ENCODE measurements around the gene AZIN2. TPM values are rescaled to one million over a fixed set of nuclear protein-coding genes. Genes with fewer than 3 reads are reported as not detected.

AZIN2 gene
- total and polyA plus RNA-seq, 10 of the 15 experiments (the other 5 are each of a cell fraction or from before 2014, with no cell fraction given) = 0.02 to 0.85 (median 0.23) TPM

DNA sequence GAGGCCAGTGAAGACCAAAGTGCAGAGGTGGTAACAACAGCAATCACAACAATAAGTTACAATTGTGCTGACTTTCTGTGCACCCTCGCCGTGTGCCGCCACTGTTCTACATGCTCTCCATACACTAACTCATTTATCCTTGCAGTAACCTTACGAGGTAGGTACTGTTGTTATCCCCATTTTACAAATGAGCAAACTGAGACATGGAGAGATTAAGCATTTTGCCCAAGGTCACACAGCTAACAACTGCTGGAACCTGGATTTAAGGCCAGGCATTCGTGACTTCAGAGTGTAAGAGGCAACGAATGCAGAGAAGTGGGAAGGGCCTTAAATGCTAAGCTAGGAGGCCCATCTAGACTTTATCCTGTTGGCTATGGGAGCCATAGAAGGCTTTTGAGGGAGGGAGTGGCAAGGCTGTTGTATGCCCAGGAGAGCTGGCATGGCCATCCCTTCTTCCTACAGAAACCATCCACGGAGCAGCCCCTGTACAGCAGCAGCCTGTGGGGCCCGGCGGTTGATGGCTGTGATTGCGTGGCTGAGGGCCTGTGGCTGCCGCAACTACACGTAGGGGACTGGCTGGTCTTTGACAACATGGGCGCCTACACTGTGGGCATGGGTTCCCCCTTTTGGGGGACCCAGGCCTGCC is 36.6 kb downstream of the AZIN2 start:
- Histone ChIP-seq H3K9ac (ENCODE audit: control insufficient read depth, insufficient read depth, low read length) (no peak overlapping the region), H3K79me2 (ENCODE audit: control insufficient read depth, insufficient read depth, low read length) (no peaks in the 10 kb centered on the region), H3K4me2 (ENCODE audit: control insufficient read depth, insufficient read depth) (no peak overlapping the region), H2AFZ (ENCODE audit: control insufficient read depth, low read depth, low read length) (no peak overlapping the region), H3K27me3 (replicated peaks in 1 of 2; ENCODE audit: control insufficient read depth in 2 of 2, insufficient read depth in 2 of 2, low read length in 1 of 2) (no peaks in the 10 kb centered on the region), H3K27ac (ENCODE audit: control insufficient read depth, insufficient read depth) (no peak overlapping the region), H3K36me3 (ENCODE audit: control insufficient read depth in 2 of 2, insufficient read depth in 2 of 2, low read length in 1 of 2) (no peaks in the 10 kb centered on the region), H4K20me1 (ENCODE audit: control insufficient read depth, insufficient read depth) (no peaks in the 10 kb centered on the region), H3K9me3 (replicated peaks; ENCODE audit: control insufficient read depth, insufficient read depth, low read length) (no peaks in the 10 kb centered on the region), H3K4me3 (no peak overlapping the region), H3K4me1 (ENCODE audit: control insufficient read depth, insufficient read depth, low read length) (peaks cover 10% of the 10 kb centered on the region)
- ChIA-PET CTCF (no interaction called here), POLR2A (no interaction called here), SMC1A (ENCODE audit: uncharacterized antibody, unreplicated experiment) (no interaction called here), RAD21 (ENCODE audit: unreplicated experiment) (interaction anchor here (1.0 kb wide), 1 partner anchor 29 kb away, joined by 3 read pairs; no protein-coding TSS in a partner anchor)
- no peak for ATAC-seq
- TF ChIP-seq CEBPB (IDR thresholded peaks at IDR 0.05; ENCODE audit: borderline replicate concordance in 1 of 2, low read depth in 2 of 2, low read length in 2 of 2) (no peak), MTA3 (IDR thresholded peaks at IDR 0.05; ENCODE audit: borderline replicate concordance, low read length) (no peak), ETV6 (conservative IDR thresholded peaks at IDR 0.05 in 1 of 2, IDR thresholded peaks at IDR 0.05 in 1 of 2; ENCODE audit: borderline replicate concordance in 1 of 2, low read depth in 1 of 2) (no peak), MYB (IDR thresholded peaks at IDR 0.05; ENCODE audit: borderline replicate concordance, low read depth, low read length) (no peak), SUPT20H (IDR thresholded peaks at IDR 0.05; ENCODE audit: borderline replicate concordance, control insufficient read depth, low read depth, low read length) (no peak), CREM (IDR thresholded peaks at IDR 0.05; ENCODE audit: low read depth) (no peak), WRNIP1 (IDR thresholded peaks at IDR 0.05; ENCODE audit: borderline replicate concordance, low read depth, low read length) (no peak)
- TF ChIP-seq, protein P1, sequence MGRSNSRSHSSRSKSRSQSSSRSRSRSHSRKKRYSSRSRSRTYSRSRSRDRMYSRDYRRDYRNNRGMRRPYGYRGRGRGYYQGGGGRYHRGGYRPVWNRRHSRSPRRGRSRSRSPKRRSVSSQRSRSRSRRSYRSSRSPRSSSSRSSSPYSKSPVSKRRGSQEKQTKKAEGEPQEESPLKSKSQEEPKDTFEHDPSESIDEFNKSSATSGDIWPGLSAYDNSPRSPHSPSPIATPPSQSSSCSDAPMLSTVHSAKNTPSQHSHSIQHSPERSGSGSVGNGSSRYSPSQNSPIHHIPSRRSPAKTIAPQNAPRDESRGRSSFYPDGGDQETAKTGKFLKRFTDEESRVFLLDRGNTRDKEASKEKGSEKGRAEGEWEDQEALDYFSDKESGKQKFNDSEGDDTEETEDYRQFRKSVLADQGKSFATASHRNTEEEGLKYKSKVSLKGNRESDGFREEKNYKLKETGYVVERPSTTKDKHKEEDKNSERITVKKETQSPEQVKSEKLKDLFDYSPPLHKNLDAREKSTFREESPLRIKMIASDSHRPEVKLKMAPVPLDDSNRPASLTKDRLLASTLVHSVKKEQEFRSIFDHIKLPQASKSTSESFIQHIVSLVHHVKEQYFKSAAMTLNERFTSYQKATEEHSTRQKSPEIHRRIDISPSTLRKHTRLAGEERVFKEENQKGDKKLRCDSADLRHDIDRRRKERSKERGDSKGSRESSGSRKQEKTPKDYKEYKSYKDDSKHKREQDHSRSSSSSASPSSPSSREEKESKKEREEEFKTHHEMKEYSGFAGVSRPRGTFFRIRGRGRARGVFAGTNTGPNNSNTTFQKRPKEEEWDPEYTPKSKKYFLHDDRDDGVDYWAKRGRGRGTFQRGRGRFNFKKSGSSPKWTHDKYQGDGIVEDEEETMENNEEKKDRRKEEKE (IDR thresholded peaks at IDR 0.05) = no peak
- TF ChIP-seq, protein P2, sequence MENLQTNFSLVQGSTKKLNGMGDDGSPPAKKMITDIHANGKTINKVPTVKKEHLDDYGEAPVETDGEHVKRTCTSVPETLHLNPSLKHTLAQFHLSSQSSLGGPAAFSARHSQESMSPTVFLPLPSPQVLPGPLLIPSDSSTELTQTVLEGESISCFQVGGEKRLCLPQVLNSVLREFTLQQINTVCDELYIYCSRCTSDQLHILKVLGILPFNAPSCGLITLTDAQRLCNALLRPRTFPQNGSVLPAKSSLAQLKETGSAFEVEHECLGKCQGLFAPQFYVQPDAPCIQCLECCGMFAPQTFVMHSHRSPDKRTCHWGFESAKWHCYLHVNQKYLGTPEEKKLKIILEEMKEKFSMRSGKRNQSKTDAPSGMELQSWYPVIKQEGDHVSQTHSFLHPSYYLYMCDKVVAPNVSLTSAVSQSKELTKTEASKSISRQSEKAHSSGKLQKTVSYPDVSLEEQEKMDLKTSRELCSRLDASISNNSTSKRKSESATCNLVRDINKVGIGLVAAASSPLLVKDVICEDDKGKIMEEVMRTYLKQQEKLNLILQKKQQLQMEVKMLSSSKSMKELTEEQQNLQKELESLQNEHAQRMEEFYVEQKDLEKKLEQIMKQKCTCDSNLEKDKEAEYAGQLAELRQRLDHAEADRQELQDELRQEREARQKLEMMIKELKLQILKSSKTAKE (IDR thresholded peaks at IDR 0.05; ENCODE audit: low read depth, poor library complexity, severe bottlenecking) = no peak
- FAIRE-seq = no peak
- in situ Hi-C loops (cut with MboI) = no loop called here
- no TSS peak for BruUV-seq (replicated peaks)
- no peak for DNase-seq (ENCODE audit: low read depth, low spot score)
- intact Hi-C loops (cut with micrococcal nuclease; ENCODE audit: unreplicated experiment) = no loop called here
- WGBS (ENCODE audit: insufficient coverage, insufficient replicate concordance, low lambda C conversion rate, missing lambda C conversion rate) = 78% methylated on average over 13 of the region's 13 CpGs
